HG02798 (cell line): ENCODE results near the gene SSPN.

Source experiments
- ATAC-seq: cut with Tn5 transposase; IDR thresholded peaks from one replicate; pipeline ENCODE4 v1.9.1; 2021; ENCODE audit warnings: mild to moderate bottlenecking; ENCODE audit not compliant: unreplicated experiment, poor library complexity

SSPN gene

DNA sequence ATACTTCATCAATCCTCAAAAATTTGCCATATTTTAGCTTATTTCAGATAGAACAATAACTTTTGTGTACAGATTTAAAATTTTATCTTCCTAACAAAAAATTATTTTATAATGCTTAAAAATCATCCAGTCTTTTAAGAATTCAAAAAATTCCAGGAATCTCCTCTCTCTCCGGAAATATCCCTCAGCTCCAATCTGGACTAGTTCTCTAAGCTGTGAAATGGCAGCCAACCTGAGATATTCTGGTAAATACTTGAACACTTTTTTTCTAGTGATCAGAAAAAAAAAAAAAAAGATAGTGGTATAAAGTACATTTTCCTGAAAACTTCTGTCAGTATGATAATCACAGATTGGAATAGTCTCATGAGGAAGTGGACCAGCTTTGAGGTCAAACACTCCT is 57.6 kb downstream of the SSPN start:
- ATAC-seq: no peak

GRCh38 chr12:26255893-26256645 is 60.7 kb downstream of the SSPN start:
- no peak for ATAC-seq

DNA sequence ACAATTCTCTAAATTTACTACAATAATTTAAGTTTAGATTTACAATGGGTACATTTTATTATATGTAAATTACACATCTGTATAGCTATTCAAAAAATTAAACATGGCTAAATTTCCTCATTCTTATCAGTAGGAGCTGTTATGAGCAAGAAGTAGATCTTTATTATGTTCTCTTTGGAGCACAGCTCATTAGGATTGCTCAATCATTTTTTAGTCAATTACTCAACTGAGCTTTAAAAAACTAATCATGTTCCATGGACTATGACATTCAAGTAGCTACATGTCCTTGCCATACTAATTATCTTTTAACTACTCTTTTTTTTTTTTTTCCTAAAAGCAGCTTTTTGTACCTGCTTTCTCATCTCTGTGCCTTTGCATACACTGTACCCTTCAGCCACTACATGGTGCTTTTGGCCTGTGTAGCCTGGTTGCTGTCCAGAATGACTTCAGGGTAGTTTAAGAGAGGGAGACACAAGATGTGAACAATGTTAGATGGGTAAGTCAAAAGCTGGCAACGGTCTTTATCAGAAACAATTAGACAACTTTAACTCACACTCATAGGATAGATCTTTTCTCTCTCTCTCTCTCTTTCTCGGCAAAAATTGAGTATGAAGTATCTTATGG is 69.0 kb downstream of the SSPN start:
- ATAC-seq: no peak

DNA sequence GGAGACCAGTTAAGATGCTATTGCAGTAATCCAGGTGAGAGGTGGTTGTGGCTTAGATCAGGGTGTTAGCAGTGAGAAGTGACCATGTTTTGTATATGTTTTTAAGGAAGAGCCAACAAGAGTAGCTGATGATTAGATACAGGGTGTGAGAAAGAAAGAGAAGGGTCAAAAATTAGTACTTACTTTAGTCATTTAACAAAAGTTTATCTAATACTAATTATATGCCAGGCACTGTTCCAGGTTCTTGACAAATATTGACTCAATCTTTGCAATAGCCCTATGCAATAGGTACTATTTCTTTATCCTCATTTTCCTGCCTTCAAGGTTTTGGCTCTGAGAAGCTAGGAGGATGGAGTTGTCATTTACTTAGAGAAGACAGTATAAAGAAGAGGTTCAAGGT is 70.2 kb downstream of the SSPN start:
- ATAC-seq: no peak

DNA sequence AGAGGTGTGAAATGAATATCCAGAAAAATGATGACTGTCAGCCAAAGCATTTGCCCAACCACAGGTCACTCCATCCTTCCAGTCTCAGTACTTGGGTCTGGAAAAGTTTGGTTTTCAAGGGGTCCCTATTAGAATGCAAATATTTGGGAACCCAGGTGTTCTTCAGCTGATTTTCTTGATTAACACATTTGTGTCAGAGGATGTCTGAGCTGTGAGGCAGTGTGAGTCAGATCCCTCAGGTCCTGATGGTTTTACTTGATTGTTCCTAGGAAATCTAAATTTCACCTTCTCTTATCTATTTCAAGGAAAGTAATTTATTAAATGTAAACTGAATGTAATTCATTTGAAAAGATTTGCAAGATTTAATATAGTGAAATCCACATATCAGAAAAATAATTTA is 71.5 kb downstream of the SSPN start:
- ATAC-seq: no peak

- no peak for ATAC-seq
Observed at GRCh38 chr12:26268841-26269561, 73.6 kb downstream of the SSPN start.

DNA sequence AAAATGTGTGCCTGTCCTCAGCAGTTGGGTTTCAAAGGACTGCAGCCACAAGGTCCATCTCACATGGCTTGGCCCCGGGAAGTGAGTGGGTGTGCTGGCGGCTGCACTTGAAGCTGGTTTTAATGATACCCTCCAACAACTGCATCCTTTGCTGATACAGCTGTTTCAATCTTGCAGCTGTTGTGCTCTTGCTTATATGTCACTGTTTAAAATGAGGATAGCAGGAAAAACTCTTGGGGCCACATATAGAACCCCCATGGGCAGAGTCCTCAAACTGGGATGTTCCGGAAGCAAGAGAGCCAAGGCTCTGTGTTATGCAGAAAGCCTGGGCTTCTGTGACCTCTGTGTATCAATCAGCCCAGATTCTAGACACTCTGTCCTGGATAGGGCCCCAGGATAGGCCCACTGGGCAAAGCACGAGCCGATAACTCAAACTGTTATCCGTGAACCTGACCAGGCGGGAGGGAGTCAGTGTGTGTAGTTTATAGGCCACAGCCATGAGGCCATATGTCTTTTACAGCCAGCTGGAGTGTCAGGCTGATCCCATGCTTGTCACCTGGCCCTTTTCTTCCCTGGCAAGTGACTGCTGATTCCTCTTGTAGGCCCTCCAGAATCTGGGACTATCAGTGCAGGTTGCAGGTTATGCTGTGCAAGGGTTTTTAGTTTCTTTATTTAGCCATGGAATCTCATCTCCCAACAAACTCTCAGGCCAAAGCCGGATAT is 74.3 kb downstream of the SSPN start:
- ATAC-seq: no peak

DNA sequence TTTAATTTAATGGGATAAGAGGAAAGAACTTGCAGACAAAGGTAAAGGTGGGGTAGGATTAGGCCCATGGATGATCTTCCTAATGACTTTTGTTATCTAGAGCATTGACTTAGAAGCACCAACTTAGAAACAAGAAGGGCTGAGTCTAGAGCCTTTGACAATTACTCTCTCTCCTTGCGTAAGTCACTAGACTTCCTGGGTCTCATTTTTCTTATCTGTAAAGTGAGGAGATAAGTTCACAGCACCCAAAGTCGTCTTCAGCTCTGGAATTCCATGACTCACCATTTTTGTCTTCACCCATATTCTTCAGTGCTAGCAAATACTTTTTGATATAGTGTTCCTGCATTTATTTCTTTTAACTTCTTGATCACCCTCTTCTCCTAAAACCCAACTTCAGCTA is 75.7 kb downstream of the SSPN start:
- no peak for ATAC-seq

DNA sequence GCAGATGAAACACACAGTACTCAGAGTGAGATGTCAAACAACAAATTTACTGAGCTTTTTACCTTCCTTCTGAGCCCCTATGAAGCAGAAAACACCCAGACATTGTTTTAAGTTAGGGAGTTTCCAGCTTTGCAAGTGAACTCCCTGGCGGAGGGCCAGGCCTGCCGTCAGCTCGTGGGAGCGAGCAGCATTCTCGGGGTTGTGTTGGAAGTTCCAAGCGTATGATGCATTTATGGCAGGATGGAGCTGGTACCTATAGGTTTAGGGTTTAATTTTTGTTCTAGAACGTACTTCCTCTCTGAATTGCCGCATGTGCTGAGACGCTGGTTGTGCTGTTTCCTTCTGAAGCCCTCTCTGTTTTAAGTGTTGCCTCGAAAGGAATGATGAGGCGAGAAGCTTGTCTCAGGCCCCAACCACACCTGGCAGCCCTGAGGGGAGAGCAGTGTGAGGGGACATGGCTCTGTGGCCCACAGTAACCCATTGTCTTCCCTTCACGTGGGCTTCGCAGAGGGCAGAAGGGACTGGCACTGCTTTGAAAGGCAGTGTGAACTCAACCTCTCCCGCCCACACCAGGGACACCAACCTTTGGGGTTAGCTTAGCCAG is 76.6 kb downstream of the SSPN start:
- ATAC-seq: peak; percentile 27

DNA sequence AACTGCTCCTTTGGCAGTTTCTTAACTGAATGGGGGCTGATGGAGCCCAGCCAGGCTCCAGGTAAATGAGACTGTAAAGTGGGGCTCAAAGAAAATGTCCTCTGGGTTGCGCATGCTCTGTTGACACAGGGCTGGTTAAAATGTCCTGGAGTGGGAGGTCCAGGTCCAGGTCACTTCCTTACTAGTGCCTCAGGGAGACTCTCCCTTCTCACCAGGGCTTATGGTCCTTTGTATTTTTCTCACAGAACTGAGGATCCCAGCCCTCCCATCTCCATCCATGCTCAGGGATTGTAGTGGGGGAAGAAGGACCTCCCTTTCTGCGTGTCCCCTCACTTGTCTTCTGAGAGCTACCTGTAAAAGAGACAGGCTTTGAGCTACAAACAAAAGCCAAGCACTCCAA is 77.5 kb downstream of the SSPN start:
- ATAC-seq: no peak

GRCh38 chr12:26273811-26274210 is 78.4 kb downstream of the SSPN start:
- no peak for ATAC-seq

DNA sequence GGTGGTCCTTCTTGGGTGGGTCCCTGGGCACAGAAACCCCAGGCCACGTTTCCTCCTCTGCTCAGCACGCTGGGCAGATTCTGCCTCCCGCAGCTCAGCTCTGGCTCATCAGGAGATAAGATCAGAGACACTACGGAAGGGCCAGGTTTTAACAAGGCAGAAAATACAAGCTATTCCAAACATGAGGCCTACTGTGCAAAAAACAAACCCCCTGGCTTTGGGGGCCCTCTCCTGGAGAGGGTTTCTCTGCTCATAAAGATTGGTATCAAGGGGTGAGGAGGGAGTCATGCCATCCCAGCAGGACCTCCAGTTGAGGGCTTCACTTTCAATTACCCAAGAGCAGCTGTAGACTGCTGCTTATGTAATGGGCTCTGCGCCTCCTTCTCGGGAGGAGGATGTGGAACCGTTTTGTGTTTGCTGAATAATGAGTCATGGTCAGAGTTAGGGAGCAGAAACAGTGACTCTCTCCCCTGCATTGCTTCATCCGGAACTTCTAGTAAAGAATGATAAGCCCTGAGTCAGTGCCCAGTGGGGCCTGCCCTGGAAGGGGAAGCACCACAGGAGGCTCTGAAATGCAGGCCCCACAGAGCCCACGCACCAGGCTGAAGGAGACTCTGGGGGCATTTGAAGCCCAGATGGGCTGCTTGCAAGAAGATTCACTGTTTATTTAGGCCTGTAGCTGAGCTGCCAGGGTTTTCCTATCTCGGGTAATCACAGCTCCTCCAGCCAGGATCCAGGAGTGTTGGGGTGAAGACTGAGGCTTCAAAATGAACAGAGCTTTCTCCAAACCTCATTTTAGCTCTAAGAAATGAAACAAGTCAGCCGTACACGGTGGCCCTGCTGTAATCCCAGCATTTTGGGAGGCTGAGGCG is 79.3 kb downstream of the SSPN start:
- ATAC-seq: peak; percentile 84

GRCh38 chr12:26275313-26276131 is 80.1 kb downstream of the SSPN start:
- no peak for ATAC-seq

- ATAC-seq: no peak
Observed at GRCh38 chr12:26276709-26277108, 81.3 kb downstream of the SSPN start.

DNA sequence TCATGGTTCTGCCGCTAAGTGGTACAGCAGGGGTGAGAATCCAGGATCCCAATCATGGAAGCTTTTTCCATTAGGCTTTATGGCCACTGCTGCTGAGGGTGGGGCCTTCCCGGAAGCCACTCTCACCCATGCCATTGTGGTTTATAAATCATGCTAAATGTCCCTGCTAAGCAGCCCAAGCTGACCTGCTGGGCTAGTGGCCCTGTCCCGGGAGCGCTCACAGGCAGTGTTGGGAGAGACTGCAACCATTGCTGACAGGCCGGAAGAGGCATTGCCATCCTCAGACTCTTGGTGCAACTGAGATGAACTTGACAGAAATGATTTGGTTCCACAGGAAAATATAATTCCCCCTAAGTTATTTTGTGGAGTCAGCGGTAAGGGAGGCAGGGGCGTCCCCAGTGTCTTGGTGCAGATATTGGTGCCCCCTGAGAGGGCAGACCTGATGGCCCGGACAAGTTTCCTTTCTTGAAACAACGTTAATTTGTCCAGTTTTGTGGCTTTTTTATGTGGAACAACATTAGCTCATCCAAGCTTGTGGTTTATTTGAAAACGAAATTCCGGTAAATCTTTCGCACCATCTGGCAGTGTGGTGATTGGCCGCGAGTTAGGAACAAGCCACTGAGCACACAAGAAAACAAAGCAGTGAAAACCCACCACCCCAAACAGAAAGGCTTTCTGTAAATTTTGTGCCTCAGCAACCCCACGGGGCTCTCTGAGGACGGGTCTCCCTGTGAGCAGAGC is 82.3 kb downstream of the SSPN start:
- no peak for ATAC-seq

DNA sequence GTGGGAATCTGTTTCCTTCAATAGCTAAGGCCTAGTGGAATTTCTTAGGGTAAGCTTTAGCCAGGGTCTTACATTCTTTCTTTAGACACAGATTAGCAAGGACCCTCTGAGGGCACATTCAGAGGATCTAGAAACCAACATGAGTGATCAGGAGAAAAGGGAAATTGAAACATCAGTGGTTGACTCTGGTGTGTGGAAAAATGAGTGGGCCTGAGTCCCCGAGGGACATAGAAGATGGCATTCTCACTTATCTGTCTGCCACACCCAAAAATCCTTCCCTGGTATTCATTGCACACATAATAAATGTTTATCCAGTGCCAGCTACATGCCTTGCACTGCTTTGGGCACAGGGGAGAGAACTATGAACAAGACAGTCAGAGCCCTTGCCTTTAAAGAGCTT is 82.9 kb downstream of the SSPN start:
- no peak for ATAC-seq

DNA sequence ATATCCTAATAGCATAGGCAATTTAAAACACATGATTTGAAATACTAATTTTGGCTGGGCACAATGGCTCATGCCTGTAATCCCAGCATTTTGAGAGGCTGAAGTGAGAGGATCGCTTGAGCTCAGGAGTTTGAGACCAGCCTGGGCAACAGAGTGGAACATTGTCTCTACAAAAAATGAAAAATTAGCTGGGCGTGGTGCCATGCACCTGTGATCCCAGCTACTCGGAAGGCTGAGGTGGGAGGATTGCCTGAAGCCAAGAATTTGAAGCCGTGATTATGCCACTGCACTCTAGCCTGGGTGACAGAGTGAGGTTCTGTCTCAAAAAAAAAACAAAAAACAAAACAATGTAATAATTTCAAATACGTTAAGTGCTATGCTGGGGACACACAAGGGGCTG is 83.3 kb downstream of the SSPN start:
- ATAC-seq: no peak

DNA sequence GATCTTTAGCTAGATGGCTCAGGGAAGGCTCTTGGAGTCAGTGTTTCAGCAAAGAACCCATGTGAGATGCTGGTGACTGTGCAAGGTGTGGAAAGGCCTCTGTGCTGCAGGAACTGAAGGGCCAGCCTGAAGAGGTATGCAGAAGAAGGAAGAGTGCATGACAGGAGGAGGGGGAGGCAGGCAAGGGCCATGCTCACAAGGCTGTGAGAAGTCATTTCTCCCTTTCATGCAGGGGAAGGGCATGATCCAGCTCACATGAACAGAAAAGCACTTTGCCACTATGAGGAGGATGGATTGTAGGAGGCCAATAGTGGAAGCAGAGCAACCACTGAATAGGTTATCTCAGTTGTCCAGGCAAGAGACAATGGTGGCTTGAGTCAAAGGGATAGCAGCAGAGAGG is 83.7 kb downstream of the SSPN start:
- no peak for ATAC-seq
